ENCODE results near the gene ZG16. TPM values are rescaled to one million over a fixed set of nuclear protein-coding genes. Genes with fewer than 3 reads are reported as not detected.
"Not testable (repeated sequence)": the region's sequence is repeated elsewhere in the genome, so short reads cannot be mapped to it uniquely, and the experiment has no call there.

Gene ZG16
- total RNA-seq, result not detected
- polyA plus RNA-seq, result not detected
- total RNA-seq, result 0 reads per million in 6 experiments

- DNase-seq, result no peak
- Mint-ChIP-seq H3K27me3 (no peaks in the 10 kb centered on the region), H3K4me1 (peaks cover 5 to 60% (median 22%) of the 10 kb centered on the region in 4 donors), H3K36me3 (no peaks in the 10 kb centered on the region), H3K9me3 (no peaks in the 10 kb centered on the region), H3K4me3 (no peak within 1 kb of the TSS), H3K27ac (peak within 1 kb of the TSS in 5 of 10 donors; percentile 41 to 74 (median 58))
- no peak for ATAC-seq
- POLR2A ChIA-PET, result interaction anchor here (0.6 to 1.2 kb wide), 3 partner anchors 29 to 147 kb away, joined by 4 to 5 read pairs (median 4); partner anchors contain the start of gene C16orf54
These were observed at the start of gene ZG16 for GRCh38 chr16:29777576-29778350. ZG16 (plus strand) TSS chr16:29778256; CDS start chr16:29779267, 1,011 bp downstream.

DNA sequence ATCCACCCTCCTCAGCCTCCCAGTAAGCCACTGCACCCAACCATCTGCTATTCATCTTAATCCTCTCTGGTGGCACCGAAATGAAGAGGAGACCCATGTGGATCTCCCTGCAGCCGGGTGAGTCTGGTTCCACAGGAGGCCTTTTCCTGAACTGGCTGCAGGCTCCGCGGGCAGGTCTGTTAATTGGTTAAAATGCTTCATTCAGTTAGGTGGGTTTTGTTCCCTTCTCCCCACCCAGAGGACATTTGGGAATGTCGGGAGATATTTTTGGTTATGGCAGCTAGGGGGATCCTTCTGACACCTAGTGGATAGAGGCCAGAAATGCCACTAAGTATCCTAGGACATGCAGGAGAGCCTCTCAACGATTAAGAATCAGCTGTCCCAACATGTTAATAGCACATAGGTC is 48.9 kb upstream of the ZG16 start:
- DNase-seq (no peak), ATAC-seq (peak in 1 of 2 donors; percentile 33)
- Mint-ChIP-seq H3K4me1 (peaks cover 14 to 38% (median 32%) of the 10 kb centered on the region in 4 donors), H3K36me3 (peaks cover 0 to 2% (median 0%) of the 10 kb centered on the region in 3 donors), H3K27ac (peak overlapping the region in 4 of 10 donors; percentile 40 to 72 (median 49)), H3K9me3 (peaks cover 0 to 3% (median 0%) of the 10 kb centered on the region in 9 donors), H3K27me3 (no peaks in the 10 kb centered on the region), H3K4me3 (no peak overlapping the region)
- POLR2A ChIA-PET, result interaction anchor here (0.6 to 5.5 kb wide), 9 partner anchors 10 to 66 kb away, joined by 3 to 25 read pairs (median 5); partner anchors contain the start of gene KIF22

- H3K9me3 Mint-ChIP-seq, result peaks cover 0 to 3% (median 0%) of the 10 kb centered on the region in 9 donors
- peaks cover 15 to 42% (median 33%) of the 10 kb centered on the region in 4 donors for H3K4me1 Mint-ChIP-seq
- H3K36me3 Mint-ChIP-seq, result peaks cover 0 to 2% (median 0%) of the 10 kb centered on the region in 3 donors
- H3K27me3 Mint-ChIP-seq, result no peaks in the 10 kb centered on the region
- H3K27ac Mint-ChIP-seq, result peak overlapping the region in 4 of 10 donors; percentile 52 to 86 (median 72)
- ATAC-seq (no peak), DNase-seq (no peak)
- H3K4me3 Mint-ChIP-seq, result peak overlapping the region in 2 of 10 donors; percentile 28 to 53
- POLR2A ChIA-PET, result interaction anchor here (0.6 to 6.7 kb wide), 5 partner anchors 9 to 59 kb away, joined by 4 to 43 read pairs (median 4); partner anchors contain the start of genes C16orf54 and KIF22
These were observed 47.4 kb upstream of the ZG16 start for GRCh38 chr16:29730649-29731048.

GRCh38 chr16:29731768-29732601 is 46.1 kb upstream of the ZG16 start:
- not testable (repeated sequence) for H3K36me3 Mint-ChIP-seq
- ATAC-seq, result peak in 1 of 2 donors; percentile 51
- H3K4me3 Mint-ChIP-seq, result peak overlapping the region in 3 of 10 donors; percentile 4 to 45 (median 43)

DNA sequence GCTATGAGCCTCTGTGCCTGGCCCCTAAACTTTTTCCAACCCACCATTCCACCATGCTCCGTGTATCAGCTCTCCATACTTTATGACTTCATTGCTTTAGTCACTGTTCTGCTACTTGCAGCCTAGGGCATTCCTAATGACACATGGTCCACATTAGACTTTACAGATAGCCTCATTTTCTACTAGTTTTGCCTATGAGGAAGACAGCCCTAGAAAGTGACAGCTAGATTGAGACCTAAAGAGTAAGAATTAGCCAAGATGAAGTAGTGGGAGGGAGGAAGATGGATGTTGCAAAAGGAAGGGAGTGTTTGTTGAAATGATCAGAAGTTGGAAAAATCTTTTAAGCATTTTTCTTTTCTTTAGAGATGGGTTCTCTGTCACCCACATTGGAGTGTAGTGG is 43.3 kb upstream of the ZG16 start:
- H3K9me3 Mint-ChIP-seq, result peaks cover 0 to 3% (median 0%) of the 10 kb centered on the region in 9 donors
- POLR2A ChIA-PET, result interaction anchor here (0.5 to 6.7 kb wide), 7 partner anchors 8 to 62 kb away, joined by 3 to 43 read pairs (median 7); partner anchors contain the start of genes C16orf54 and KIF22
- peak overlapping the region in 6 of 10 donors; percentile 63 to 89 (median 71) for H3K27ac Mint-ChIP-seq
- H3K4me1 Mint-ChIP-seq, result peaks cover 37 to 77% (median 65%) of the 10 kb centered on the region in 4 donors
- H3K36me3 Mint-ChIP-seq, result peaks cover 0 to 2% (median under 1%) of the 10 kb centered on the region in 3 donors
- DNase-seq, result no peak
- H3K4me3 Mint-ChIP-seq, result peak overlapping the region in 2 of 10 donors; percentile 10 to 26
- H3K27me3 Mint-ChIP-seq, result no peaks in the 10 kb centered on the region
- no peak for ATAC-seq

More at GRCh38 chr16:29731768-29732601, 46.1 kb upstream of the ZG16 start:
- not testable (repeated sequence) for H3K27me3 Mint-ChIP-seq, DNase-seq, H3K9me3 Mint-ChIP-seq
- H3K4me1 Mint-ChIP-seq, result peaks cover 26 to 54% (median 47%) of the 10 kb centered on the region in 4 donors
- POLR2A ChIA-PET, result interaction anchor here (0.7 to 6.7 kb wide), 7 partner anchors 7 to 111 kb away, joined by 3 to 43 read pairs (median 5); partner anchors contain the start of genes C16orf54 and KIF22
- peak overlapping the region in 6 of 10 donors; percentile 8 to 93 (median 82) for H3K27ac Mint-ChIP-seq

DNA sequence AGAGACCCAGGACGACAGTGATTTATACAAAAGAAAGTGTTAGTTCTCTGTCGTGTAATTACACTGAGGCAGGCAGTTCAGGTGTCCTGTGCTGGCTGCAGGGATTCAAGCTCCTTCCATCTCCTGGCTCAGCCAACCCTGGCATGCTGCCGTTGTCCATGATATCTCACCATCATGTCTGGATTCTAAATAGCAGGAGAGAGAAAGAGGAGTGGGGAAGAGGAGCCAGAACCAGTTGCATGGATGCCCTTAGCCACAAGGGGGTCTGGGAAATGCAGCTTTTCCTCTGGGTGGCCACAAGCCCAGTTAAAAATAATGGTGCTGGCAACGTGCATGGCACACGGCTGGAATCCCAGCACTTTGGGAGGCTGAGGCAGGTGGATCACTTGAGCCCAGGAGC is 41.9 kb upstream of the ZG16 start:
- DNase-seq, result no peak
- ATAC-seq, result no peak
- POLR2A ChIA-PET, result interaction anchor here (0.8 to 6.7 kb wide), 4 partner anchors 8 to 72 kb away, joined by 3 to 43 read pairs (median 4); partner anchors contain the start of genes C16orf54 and KIF22
- Mint-ChIP-seq H3K9me3 (peaks cover 0 to 3% (median 0%) of the 10 kb centered on the region in 9 donors), H3K27me3 (no peaks in the 10 kb centered on the region), H3K36me3 (peaks cover 0 to 12% (median 5%) of the 10 kb centered on the region in 3 donors), H3K4me3 (peak overlapping the region in 2 of 10 donors; percentile 14 to 69), H3K4me1 (peaks cover 49 to 82% (median 75%) of the 10 kb centered on the region in 4 donors), H3K27ac (peak overlapping the region; percentile 62 to 100 (median 90))

- H3K27me3 Mint-ChIP-seq, result no peaks in the 10 kb centered on the region
- peaks cover 54 to 83% (median 78%) of the 10 kb centered on the region in 4 donors for H3K4me1 Mint-ChIP-seq
- peaks cover 0 to 3% (median 0%) of the 10 kb centered on the region in 9 donors for H3K9me3 Mint-ChIP-seq
- peak overlapping the region in 4 of 10 donors; percentile 29 to 69 (median 52) for H3K4me3 Mint-ChIP-seq
- DNase-seq (no peak), ATAC-seq (no peak)
- POLR2A ChIA-PET, result interaction anchor here (0.9 to 6.7 kb wide), 3 partner anchors 8 to 54 kb away, joined by 3 to 53 read pairs (median 43); partner anchors contain the start of genes C16orf54 and KIF22
- peaks cover 4 to 19% (median 11%) of the 10 kb centered on the region in 3 donors for H3K36me3 Mint-ChIP-seq
- peak overlapping the region; percentile 62 to 100 (median 90) for H3K27ac Mint-ChIP-seq
These were observed 41.3 kb upstream of the ZG16 start for GRCh38 chr16:29736764-29737163.

DNA sequence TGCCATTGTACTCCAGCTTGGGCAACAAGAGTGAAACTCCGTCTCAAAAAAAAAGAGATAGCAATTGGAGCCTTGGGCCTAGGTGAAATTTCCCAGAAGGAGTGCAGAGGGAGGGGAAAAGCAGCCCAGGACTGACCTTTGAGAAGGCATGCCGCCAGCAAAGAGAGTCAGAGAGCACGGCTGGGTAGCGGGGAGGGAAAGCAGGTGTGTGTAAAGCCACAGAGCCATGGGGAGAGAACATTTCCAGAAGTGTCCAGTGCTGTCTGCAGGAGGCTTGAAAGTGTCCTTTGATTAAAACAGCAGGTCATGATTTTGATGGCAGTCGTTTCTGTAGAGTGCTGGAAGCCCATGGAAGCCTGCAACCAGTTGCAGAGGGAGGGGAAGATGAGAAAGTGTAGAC is 40.3 kb upstream of the ZG16 start:
- POLR2A ChIA-PET, result interaction anchor here (0.7 to 3.1 kb wide), 9 partner anchors 8 to 352 kb away, joined by 3 to 53 read pairs (median 10); partner anchors contain the start of genes C16orf54, KIF22 and MAZ
- Mint-ChIP-seq H3K27ac (peak overlapping the region; percentile 82 to 100 (median 95)), H3K36me3 (peaks cover 4 to 28% (median 18%) of the 10 kb centered on the region in 3 donors), H3K9me3 (peaks cover 0 to 2% (median 0%) of the 10 kb centered on the region in 9 donors), H3K27me3 (no peaks in the 10 kb centered on the region), H3K4me1 (peaks cover 55 to 85% (median 79%) of the 10 kb centered on the region in 4 donors), H3K4me3 (peak overlapping the region; percentile 36 to 80 (median 66))
- DNase-seq (no peak), ATAC-seq (no peak)

- DNase-seq (peak; percentile 25 to 83 (median 72)), ATAC-seq (peak; percentile 79 to 86)
- Mint-ChIP-seq H3K4me3 (peak overlapping the region; percentile 36 to 80 (median 66)), H3K36me3 (peaks cover 4 to 36% (median 27%) of the 10 kb centered on the region in 3 donors), H3K9me3 (no peaks in the 10 kb centered on the region), H3K4me1 (peaks cover 58 to 88% (median 85%) of the 10 kb centered on the region in 4 donors), H3K27ac (peak overlapping the region; percentile 82 to 100 (median 95)), H3K27me3 (no peaks in the 10 kb centered on the region)
- POLR2A ChIA-PET, result interaction anchor here (0.6 to 3.1 kb wide), 23 partner anchors 8 to 351 kb away, joined by 3 to 53 read pairs (median 5); partner anchors contain the start of genes ALDOA, C16orf54, KIF22 and MAZ
These were observed 39.5 kb upstream of the ZG16 start for GRCh38 chr16:29738514-29738913.

- H3K36me3 Mint-ChIP-seq, result peaks cover 4 to 41% (median 38%) of the 10 kb centered on the region in 3 donors
These were observed 38.0 kb upstream of the ZG16 start for GRCh38 chr16:29739927-29740629.

More at GRCh38 chr16:29739927-29740629, 38.0 kb upstream of the ZG16 start:
- H3K27ac Mint-ChIP-seq, result peak overlapping the region; percentile 82 to 100 (median 94)
- not testable (repeated sequence) for H3K9me3 Mint-ChIP-seq, H3K27me3 Mint-ChIP-seq, DNase-seq, ATAC-seq
- peak overlapping the region; percentile 8 to 96 (median 62) for H3K4me3 Mint-ChIP-seq
- POLR2A ChIA-PET, result interaction anchor here (0.7 to 3.1 kb wide), 9 partner anchors 9 to 108 kb away, joined by 3 to 53 read pairs (median 8); partner anchors contain the start of gene KIF22
- peaks cover 64 to 90% (median 85%) of the 10 kb centered on the region in 4 donors for H3K4me1 Mint-ChIP-seq
